GM12878 (cell line): Measurements from ENCODE around the gene SGO1. TPM values are rescaled to one million over a fixed set of nuclear protein-coding genes. Genes with fewer than 3 reads are reported as not detected.

Experiments used
- ATAC-seq: fragments of 200-7000 bp; cut with Tn5 transposase; 3 replicates; pipeline ENCODE4 v1.9.1; 2020; ENCODE audit warnings: mild to moderate bottlenecking, moderate library complexity
- BruUV-seq: library from RNA; stranded (reverse); fragments of 400-500 nt; replicated peaks from 2 replicates; lab custom pipeline; 2021; lab: Mats Ljungman, UMichigan
- CTCF ChIA-PET: fragments of 300-600 bp; sonication (Branson Sonifier 250); formaldehyde crosslinking; extraction: SDS; loops from one replicate; lab custom pipeline; 2021; ENCODE audit warnings: inconsistent platforms; lab: Yijun Ruan, JAX
- POLR2A ChIA-PET: fragments of 350-600 bp; formaldehyde crosslinking; extraction: SDS; loops from one replicate; lab custom pipeline; 2021; ENCODE audit warnings: inconsistent platforms; lab: Charles Lee
- RAD21 ChIA-PET: fragments of 300-600 bp; sonication (Branson Sonifier 250); formaldehyde crosslinking; loops from one replicate; lab custom pipeline; 2023; ENCODE audit warnings: antibody characterized with exemption; ENCODE audit not compliant: unreplicated experiment; lab: Charles Lee
- SMC1A ChIA-PET: fragments of 300-600 bp; sonication (Branson Sonifier 250); formaldehyde crosslinking; loops from one replicate; lab custom pipeline; 2023; ENCODE audit not compliant: unreplicated experiment, uncharacterized antibody; lab: Charles Lee
- DNase-seq: peaks from one replicate; pipeline ENCODE4 v3.0.0-alpha.2; 2011; ENCODE audit warnings: low read depth, low spot score
- FAIRE-seq: peaks from 3 replicates; lab custom pipeline; 2011; peaks lifted over from hg19 to GRCh38; lab: Jason Lieb, UNC
- H2AFZ ChIP-seq: 2 replicates; pipeline ENCODE4 v1.6.0; 2011; ENCODE audit warnings: low read depth, low read length, control low read depth; ENCODE audit not compliant: control insufficient read depth
- H3K27ac ChIP-seq: 2 replicates; pipeline ENCODE4 v1.5.1; 2011; ENCODE audit warnings: control low read depth; ENCODE audit not compliant: control insufficient read depth, insufficient read depth
- H3K27me3 ChIP-seq, 2 experiments: replicated peaks in 1 of 2; 2 replicates each; pipeline versions ENCODE4 v1.6.0 to v1.6.1; 2011; ENCODE audit warnings: low read length in 1 of 2; ENCODE audit not compliant: control insufficient read depth in 2 of 2, insufficient read depth in 2 of 2
- H3K36me3 ChIP-seq, 2 experiments: 2 replicates each; pipeline ENCODE4 v1.5.1; 2011; ENCODE audit warnings: low read length in 1 of 2; ENCODE audit not compliant: control insufficient read depth in 2 of 2, insufficient read depth in 2 of 2
- H3K4me1 ChIP-seq: 2 replicates; pipeline ENCODE4 v1.6.1; 2011; ENCODE audit warnings: mild to moderate bottlenecking, low read length, moderate library complexity, mixed read lengths; ENCODE audit not compliant: control insufficient read depth, insufficient read depth
- H3K4me2 ChIP-seq: 2 replicates; pipeline ENCODE4 v1.6.0; 2011; ENCODE audit warnings: control low read depth; ENCODE audit not compliant: control insufficient read depth, insufficient read depth
- H3K4me3 ChIP-seq: fragments of 200-600 bp; sonication (generic); 2 replicates; pipeline ENCODE4 v1.5.1; 2016
- H3K79me2 ChIP-seq: 2 replicates; pipeline ENCODE4 v1.6.0; 2011; ENCODE audit warnings: low read length; ENCODE audit not compliant: control insufficient read depth, insufficient read depth
- H3K9ac ChIP-seq: 2 replicates; pipeline ENCODE4 v1.8.0; 2011; ENCODE audit warnings: low read length, control low read depth, mixed read lengths; ENCODE audit not compliant: control insufficient read depth, insufficient read depth
- H3K9me3 ChIP-seq: replicated peaks from 3 replicates; pipeline ENCODE4 v1.5.1; 2011; ENCODE audit warnings: mild to moderate bottlenecking, low read length; ENCODE audit not compliant: control insufficient read depth, insufficient read depth
- H4K20me1 ChIP-seq: 2 replicates; pipeline ENCODE4 v1.6.0; 2011; ENCODE audit not compliant: control insufficient read depth, insufficient read depth
- CEBPB ChIP-seq, 2 experiments: fragments of 150-350 bp in 1 of 2; IDR thresholded peaks; 2 replicates each; pipeline ENCODE4 v1.6.1; 2012 to 2014; ENCODE audit warnings: low read depth in 2 of 2, low read length in 2 of 2, borderline replicate concordance in 1 of 2, inconsistent platforms in 1 of 2
- E2F4 ChIP-seq: IDR thresholded peaks from 2 replicates; pipeline ENCODE4 v1.6.1; 2012; ENCODE audit warnings: low read depth, low read length, improper control_type of control experiment
- EP300 ChIP-seq, 2 experiments: fragments of 150-350 bp in 1 of 2; IDR thresholded peaks; 2 replicates each; pipeline ENCODE4 v1.6.1; 2011 to 2012; ENCODE audit warnings: low read depth in 2 of 2, low read length in 2 of 2, borderline replicate concordance in 1 of 2, improper control_type of control experiment in 1 of 2, inconsistent platforms in 1 of 2; ENCODE audit not compliant: control insufficient read depth in 1 of 2
- FOS ChIP-seq: IDR thresholded peaks from 3 replicates; pipeline ENCODE4 v1.6.1; 2011; ENCODE audit warnings: borderline replicate concordance; ENCODE audit not compliant: insufficient read length; ENCODE audit errors: extremely low read depth
- GATAD2B ChIP-seq: fragments of 450-650 bp; conservative IDR thresholded peaks from 2 replicates; pipeline ENCODE4 v1.6.1; 2017; ENCODE audit warnings: low read depth, mild to moderate bottlenecking, moderate library complexity
- MEF2B ChIP-seq: fragments of 450-650 bp; IDR thresholded peaks from 2 replicates; pipeline ENCODE4 v1.6.1; 2018; ENCODE audit warnings: mild to moderate bottlenecking, moderate library complexity; ENCODE audit not compliant: partially characterized antibody, poor library complexity, severe bottlenecking
- NFYB ChIP-seq: IDR thresholded peaks from 2 replicates; pipeline ENCODE4 v1.6.1; 2011; ENCODE audit warnings: low read depth, mild to moderate bottlenecking, low read length, improper control_type of control experiment, moderate library complexity; ENCODE audit not compliant: insufficient read depth
- PML ChIP-seq: IDR thresholded peaks from 2 replicates; pipeline ENCODE4 v1.6.1; 2012; ENCODE audit warnings: low read length, inconsistent platforms
- RUNX3 ChIP-seq: IDR thresholded peaks from 2 replicates; pipeline ENCODE4 v1.6.1; 2012; ENCODE audit warnings: low read length, inconsistent platforms
- SIX5 ChIP-seq: IDR thresholded peaks from 2 replicates; pipeline ENCODE4 v1.6.1; 2011; ENCODE audit warnings: mild to moderate bottlenecking, low read depth, low read length, moderate library complexity; ENCODE audit not compliant: severe bottlenecking
- SKIL ChIP-seq: fragments of 450-650 bp; IDR thresholded peaks from 2 replicates; pipeline ENCODE4 v1.6.1; 2017; ENCODE audit warnings: mild to moderate bottlenecking, low read depth, inconsistent platforms; ENCODE audit not compliant: poor library complexity, severe bottlenecking
- TCF3 ChIP-seq: IDR thresholded peaks from 2 replicates; pipeline ENCODE4 v1.6.1; 2012; ENCODE audit warnings: low read depth, mild to moderate bottlenecking, low read length, borderline replicate concordance; ENCODE audit not compliant: insufficient read depth
- WRNIP1 ChIP-seq: IDR thresholded peaks from 2 replicates; pipeline ENCODE4 v1.6.1; 2011; ENCODE audit warnings: low read depth, low read length, improper control_type of control experiment, borderline replicate concordance
- ZNF24 ChIP-seq: fragments of 450-650 bp; IDR thresholded peaks from 2 replicates; pipeline ENCODE4 v1.6.1; 2017; ENCODE audit warnings: antibody characterized with exemption, mild to moderate bottlenecking
- WGBS: methylation state at CpG from one replicate; pipeline ENCODE4 v1.1.6; 2016; ENCODE audit warnings: low lambda C conversion rate; ENCODE audit not compliant: insufficient replicate concordance, insufficient coverage; ENCODE audit errors: missing lambda C conversion rate; 5-methylcytosine and 5-hydroxymethylcytosine counted together
- in situ Hi-C: fragments of 300-500 bp; cut with MboI; formaldehyde crosslinking; loops from 9 replicates; pipeline ENCODE4 v1.14.3; 2018; ENCODE audit warnings: mixed read lengths
- intact Hi-C: fragments of 100-400 bp; cut with micrococcal nuclease; formaldehyde crosslinking; loops from one replicate; pipeline ENCODE4 v1.14.2; 2022; ENCODE audit not compliant: unreplicated experiment
- polyA plus RNA-seq, 11 experiments: library from polyadenylated mRNA; depleted of rRNA in 4 of 11; unstranded in 6 of 11; stranded (reverse) in 5 of 11; fragments of >200 nt; fragmentation: Nextera tagmentation in 4 of 11; fragmentation: Illumina TruSeq in 1 of 11; extraction: Ambion mirVana in 4 of 11; extraction: Trizol in 1 of 11; gene quantifications; 1 replicate in 1 of 11; 2 replicates in 10 of 11; pipeline versions ENCODE4 v1.2.1 to v1.2.3, GENCODE V29; 2011 to 2016; ENCODE audit warnings: inconsistent platforms in 2 of 11, missing spikeins in 2 of 11, low read depth in 1 of 11
- total RNA-seq, 4 experiments: library from RNA; depleted of rRNA in 3 of 4; stranded (reverse); fragments of >200 nt in 3 of 4; fragmentation: Illumina TruSeq in 1 of 4; extraction: Trizol in 1 of 4; gene quantifications; 2 replicates each; pipeline versions ENCODE4 v1.2.1 to v1.2.3, GENCODE V29; 2013 to 2021

Gene SGO1
- total and polyA plus RNA-seq, 10 of the 15 experiments (the other 5 are each of a cell fraction or from before 2014, with no cell fraction given) = 10.9 to 46.2 (median 17.6) TPM

GRCh38 chr3:20161714-20162113, 24.3 kb downstream of the SGO1 start:
- intact Hi-C loops (no loop called here), in situ Hi-C loops (no loop called here)
- Histone ChIP-seq H3K4me1 (no peaks in the 10 kb centered on the region), H3K27me3 (no peaks in the 10 kb centered on the region), H2AFZ (no peak overlapping the region), H3K27ac (no peak overlapping the region), H4K20me1 (no peaks in the 10 kb centered on the region), H3K4me3 (no peak overlapping the region), H3K9ac (no peak overlapping the region), H3K36me3 (peaks cover 0 to 4% of the 10 kb centered on the region in 2 experiments; a peak in 3 of 4 replicates), H3K9me3 (no peaks in the 10 kb centered on the region), H3K4me2 (no peak overlapping the region), H3K79me2 (no peaks in the 10 kb centered on the region)
- SMC1A ChIA-PET = interaction anchor here (0.7 to 2.9 kb wide), 5 partner anchors 12 to 120 kb away, joined by 3 to 10 read pairs (median 3); no protein-coding TSS in a partner anchor
- ATAC-seq = no peak
- POLR2A ChIA-PET = interaction anchor here (0.9 kb wide), 1 partner anchor 12 kb away, joined by 4 read pairs; no protein-coding TSS in a partner anchor
- no peak for TF ChIP-seq GATAD2B
- no peak for TF ChIP-seq SIX5
- no peak for TF ChIP-seq NFYB
- TF ChIP-seq TCF3 = no peak
- no peak for TF ChIP-seq PML
- TF ChIP-seq ZNF24 = no peak
- RAD21 ChIA-PET = interaction anchor here (0.9 kb wide), 2 partner anchors 36 to 62 kb away, joined by 3 read pairs; no protein-coding TSS in a partner anchor
- CTCF ChIA-PET = interaction anchor here (1.0 to 1.3 kb wide), 2 partner anchors 11 to 18 kb away, joined by 3 read pairs; no protein-coding TSS in a partner anchor
- DNase-seq = no peak
- 100% methylated on average over 2 of the region's 2 CpGs for WGBS
- FAIRE-seq = no peak
- BruUV-seq = no TSS peak

GRCh38 chr3:20160230-20160629, 25.8 kb downstream of the SGO1 start:
- ChIA-PET CTCF (interaction anchor here (1.0 kb wide), 2 partner anchors 10 to 11 kb away, joined by 3 read pairs; no protein-coding TSS in a partner anchor), SMC1A (interaction anchor here (0.5 to 2.9 kb wide), 4 partner anchors 10 to 184 kb away, joined by 3 to 10 read pairs (median 6); no protein-coding TSS in a partner anchor), RAD21 (interaction anchor here (0.9 kb wide), 1 partner anchor 29 kb away, joined by 3 read pairs; no protein-coding TSS in a partner anchor), POLR2A (no interaction called here)
- Histone ChIP-seq H3K36me3 (peaks cover 0 to 2% of the 10 kb centered on the region in 2 experiments; a peak in 3 of 4 replicates), H3K27ac (no peak overlapping the region), H3K27me3 (no peaks in the 10 kb centered on the region), H3K4me3 (no peak overlapping the region), H3K4me2 (no peak overlapping the region), H3K9ac (no peak overlapping the region), H3K4me1 (no peaks in the 10 kb centered on the region), H3K79me2 (no peaks in the 10 kb centered on the region), H3K9me3 (no peaks in the 10 kb centered on the region), H2AFZ (no peak overlapping the region), H4K20me1 (no peaks in the 10 kb centered on the region)
- in situ Hi-C loops = no loop called here
- FAIRE-seq (no peak), DNase-seq (no peak), ATAC-seq (no peak)
- intact Hi-C loops = no loop called here
- no TSS peak for BruUV-seq
- TF ChIP-seq ZNF24 (no peak), EP300 (IDR thresholded peaks at IDR 0.05; ENCODE audit: borderline replicate concordance in 1 of 2, control insufficient read depth in 1 of 2, low read depth in 2 of 2, low read length in 2 of 2) (no peak), CEBPB (IDR thresholded peaks at IDR 0.05; ENCODE audit: borderline replicate concordance in 1 of 2, low read depth in 2 of 2, low read length in 2 of 2) (no peak), SKIL (no peak), RUNX3 (no peak), E2F4 (no peak), FOS (no peak), MEF2B (no peak), WRNIP1 (no peak)
